GM18498 (cell line): Measurements from ENCODE around the gene PTPRG.

Experiments
- ATAC-seq: cut with Tn5 transposase; IDR thresholded peaks from one replicate; pipeline ENCODE4 v1.9.1; 2021; ENCODE audit warnings: mild to moderate bottlenecking, moderate library complexity; ENCODE audit not compliant: unreplicated experiment

The PTPRG gene

GRCh38 chr3:62159709-62160092 is 598.3 kb downstream of the PTPRG start:
- ATAC-seq: no peak

- no peak for ATAC-seq
Measured at GRCh38 chr3:62161371-62161770, 600.0 kb downstream of the PTPRG start.

- no peak for ATAC-seq
Measured at GRCh38 chr3:62164196-62164595, 602.8 kb downstream of the PTPRG start.

- ATAC-seq: no peak
Measured at GRCh38 chr3:62164746-62165145, 603.4 kb downstream of the PTPRG start.

- ATAC-seq: no peak
Measured at GRCh38 chr3:62167566-62168262, 606.3 kb downstream of the PTPRG start.

GRCh38 chr3:62168356-62168755 is 607.0 kb downstream of the PTPRG start:
- no peak for ATAC-seq

- ATAC-seq: no peak
Measured at GRCh38 chr3:62169906-62170660, 608.7 kb downstream of the PTPRG start.

- no peak for ATAC-seq
Measured at GRCh38 chr3:62171789-62172188, 610.4 kb downstream of the PTPRG start.

GRCh38 chr3:62172199-62172598 is 610.8 kb downstream of the PTPRG start:
- ATAC-seq: no peak

- no peak for ATAC-seq
Measured at GRCh38 chr3:62173939-62174515, 612.7 kb downstream of the PTPRG start.

- no peak for ATAC-seq
Measured at GRCh38 chr3:62175161-62175560, 613.8 kb downstream of the PTPRG start.

- ATAC-seq: no peak
Measured at GRCh38 chr3:62178032-62178431, 616.7 kb downstream of the PTPRG start.

- ATAC-seq: no peak
Measured at GRCh38 chr3:62178739-62179600, 617.6 kb downstream of the PTPRG start.

GRCh38 chr3:62180514-62180913 is 619.1 kb downstream of the PTPRG start:
- ATAC-seq: no peak

- ATAC-seq: no peak
Measured at GRCh38 chr3:62183087-62183486, 621.7 kb downstream of the PTPRG start.

- ATAC-seq: no peak
Measured at GRCh38 chr3:62183969-62184368, 622.6 kb downstream of the PTPRG start.

- ATAC-seq: no peak
Measured at GRCh38 chr3:62184559-62184958, 623.2 kb downstream of the PTPRG start.

GRCh38 chr3:62187022-62187431 is 625.7 kb downstream of the PTPRG start:
- no peak for ATAC-seq

GRCh38 chr3:62188681-62189375 is 627.5 kb downstream of the PTPRG start:
- peak; percentile 90 for ATAC-seq

GRCh38 chr3:62189376-62189698 is 628.0 kb downstream of the PTPRG start:
- no peak for ATAC-seq

- no peak for ATAC-seq
Measured at GRCh38 chr3:62192891-62193290, 631.5 kb downstream of the PTPRG start.
